CD4-positive, alpha-beta T cell treated with Interleukin-1 beta for 1 hour (primary cell): ENCODE measurements around the gene FAM222A.

Experiments
- DNase-seq, 2 donors: peaks; one replicate each; pipeline ENCODE4 v3.0.0-alpha.2; 2020 to 2022

FAM222A gene

DNA sequence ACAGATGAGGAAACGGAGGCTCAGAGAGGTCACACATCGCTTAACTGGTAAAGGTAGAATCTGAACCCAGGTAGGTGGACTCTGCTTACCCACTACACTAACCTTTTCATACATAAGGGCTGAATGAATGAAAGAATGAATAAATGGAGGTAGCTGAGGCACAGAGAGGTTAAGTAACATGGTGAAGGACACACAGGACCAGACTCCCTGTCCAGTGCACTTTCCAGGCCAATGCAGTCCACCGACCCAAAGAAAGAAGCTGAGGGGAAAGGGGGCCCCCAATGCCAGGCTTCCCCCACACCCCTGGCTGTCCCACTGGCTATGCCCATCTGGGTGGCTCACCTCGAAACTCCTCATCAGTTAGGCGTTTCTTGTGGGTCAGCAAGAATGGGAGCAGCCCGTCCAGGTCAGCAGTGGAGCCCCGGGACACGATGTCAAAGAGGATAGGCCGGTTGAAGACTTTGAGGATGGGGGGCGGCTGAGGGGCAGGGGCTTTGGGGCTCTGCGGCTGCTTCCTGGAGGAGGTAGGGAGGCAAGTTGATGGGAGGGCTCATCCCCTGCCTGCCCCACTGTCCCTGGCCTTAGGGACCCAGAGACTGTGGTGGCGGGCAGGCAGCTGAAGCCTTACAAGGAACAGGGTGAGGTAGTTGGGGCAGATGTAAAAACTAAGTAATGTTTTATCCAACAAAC is 94.5 kb downstream of the FAM222A start:
- no peak for DNase-seq

DNA sequence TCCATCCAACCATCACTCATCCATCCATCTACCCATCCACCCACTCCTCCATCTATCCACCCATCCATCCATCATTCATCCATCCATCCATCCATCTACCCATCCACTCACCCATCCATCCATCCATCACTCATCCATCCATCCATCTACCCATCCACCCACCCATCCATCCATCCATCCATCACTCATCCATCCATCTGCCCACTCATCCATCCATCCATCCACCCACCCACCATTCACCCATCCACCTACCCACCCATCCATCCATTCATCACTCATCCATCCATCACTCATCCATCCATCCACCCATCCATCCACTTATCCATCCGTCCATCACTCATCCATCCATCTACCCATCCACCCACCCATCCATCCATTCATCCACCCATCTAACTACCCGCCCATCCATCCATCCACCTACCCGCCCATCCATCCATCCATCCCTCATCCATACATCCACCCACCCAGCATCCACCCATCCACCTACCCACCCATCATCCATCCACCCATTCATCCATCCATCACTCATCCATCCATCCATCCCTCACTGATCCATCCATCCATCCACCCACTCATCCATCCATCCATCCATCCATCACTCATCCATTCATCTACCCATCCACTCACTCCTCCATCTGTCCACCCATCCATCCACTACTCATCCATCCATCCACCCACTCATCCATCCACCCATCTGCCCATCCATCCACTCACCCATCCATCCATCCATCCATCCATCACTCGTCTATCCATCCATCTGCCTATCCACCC is 95.4 kb downstream of the FAM222A start:
- no peak for DNase-seq

DNA sequence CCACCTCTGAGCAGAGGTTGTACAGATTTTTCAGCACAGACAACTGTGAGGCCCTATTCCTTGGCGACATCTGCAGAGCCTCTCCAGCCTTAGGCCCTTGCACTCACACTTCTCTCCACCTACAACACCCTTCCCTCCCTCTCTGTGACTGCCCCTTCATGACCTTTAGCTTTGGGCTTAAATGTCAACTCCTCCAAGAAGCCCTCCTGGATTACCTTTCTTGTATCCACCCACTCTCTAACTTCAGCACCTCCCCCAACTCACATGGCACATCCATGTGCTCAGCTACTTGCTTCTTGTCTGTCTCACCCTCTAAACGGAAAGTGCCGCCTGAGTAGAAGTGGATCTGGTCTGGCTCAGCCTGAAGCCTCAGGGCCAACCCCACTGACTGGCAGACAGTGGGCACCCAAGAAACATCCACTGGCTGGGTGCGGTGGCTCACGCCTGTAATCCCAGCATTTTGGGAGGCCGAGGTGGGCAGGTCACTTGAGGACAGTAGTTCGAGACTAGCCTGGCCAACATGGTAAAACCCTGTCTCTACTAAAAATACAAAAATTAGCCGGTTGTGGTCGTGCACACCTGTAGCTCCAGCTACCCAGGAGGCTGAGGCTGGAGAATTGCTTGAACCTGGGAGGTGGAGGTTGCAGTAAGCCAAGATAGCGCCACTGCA is 97.5 kb downstream of the FAM222A start:
- no peak for DNase-seq

DNA sequence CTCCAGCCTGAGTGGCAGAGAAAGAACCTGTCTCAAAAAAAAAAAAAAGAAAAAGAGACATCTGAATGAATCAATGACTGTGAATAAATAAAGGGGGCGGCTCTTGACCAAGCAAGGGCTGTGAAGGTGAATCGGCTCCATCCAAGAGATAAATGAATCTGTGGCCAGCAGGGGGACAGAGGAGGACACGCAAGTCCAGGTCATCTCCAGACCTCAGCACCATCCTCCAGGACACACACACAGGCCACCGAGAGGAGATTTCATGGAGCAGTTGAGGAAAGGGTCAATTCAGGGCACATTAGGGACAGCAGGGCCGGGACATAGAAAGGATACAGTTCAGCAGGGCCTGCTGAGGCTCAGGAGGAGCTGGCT is 98.0 kb downstream of the FAM222A start:
- DNase-seq: no peak

DNA sequence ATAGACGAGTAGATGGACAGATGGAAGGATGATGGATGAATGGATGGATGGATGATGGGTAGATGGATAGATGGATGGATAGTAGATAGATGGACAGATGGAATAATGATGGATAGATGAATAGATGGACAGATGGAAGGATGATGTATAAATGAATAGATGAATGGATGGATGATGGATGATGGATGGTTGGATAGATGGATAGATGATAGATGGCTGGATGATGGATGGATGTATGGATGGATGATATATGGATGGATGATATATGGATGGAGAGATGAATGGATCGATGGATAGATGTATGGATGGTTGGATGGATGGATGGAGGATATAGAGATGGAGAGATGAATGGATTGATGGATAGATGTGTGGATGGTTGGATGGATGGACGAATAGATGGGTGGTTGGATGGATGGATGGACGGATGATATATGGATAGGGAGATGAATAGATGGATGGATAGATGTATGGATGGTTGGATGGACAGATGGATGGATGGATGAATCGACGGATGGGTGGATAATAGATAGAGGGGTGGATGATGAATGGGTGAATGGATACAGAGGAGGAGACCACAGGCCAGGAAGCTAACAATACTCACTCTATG is 100.3 kb downstream of the FAM222A start:
- DNase-seq: no peak

DNA sequence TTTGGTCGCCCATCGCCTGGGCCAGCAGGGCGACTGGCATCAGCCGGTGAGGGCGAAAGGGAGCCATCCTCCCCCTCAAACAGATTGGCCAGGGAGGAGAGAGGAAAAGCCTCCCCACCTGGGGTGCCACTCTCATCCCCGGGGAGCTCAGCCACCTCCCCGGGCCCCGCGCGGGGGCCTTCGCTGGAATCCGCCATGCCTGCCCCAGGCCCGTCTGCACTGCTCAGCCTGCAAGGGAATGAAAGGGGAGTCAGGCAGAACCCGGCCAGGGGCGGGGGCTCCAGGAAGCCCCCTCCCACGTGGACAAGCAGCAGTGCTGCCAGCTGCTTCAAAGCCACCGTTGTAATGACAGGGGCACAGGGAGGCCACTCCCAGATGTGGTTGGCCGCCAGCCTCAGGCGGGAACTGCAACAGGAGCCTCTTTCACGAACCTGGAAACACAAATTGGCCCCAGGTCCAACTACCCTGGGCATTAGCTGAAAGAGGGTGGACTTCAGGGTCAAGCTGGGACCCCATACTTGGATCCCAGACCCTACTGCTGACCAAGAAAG is 101.0 kb downstream of the FAM222A start:
- no peak for DNase-seq

DNA sequence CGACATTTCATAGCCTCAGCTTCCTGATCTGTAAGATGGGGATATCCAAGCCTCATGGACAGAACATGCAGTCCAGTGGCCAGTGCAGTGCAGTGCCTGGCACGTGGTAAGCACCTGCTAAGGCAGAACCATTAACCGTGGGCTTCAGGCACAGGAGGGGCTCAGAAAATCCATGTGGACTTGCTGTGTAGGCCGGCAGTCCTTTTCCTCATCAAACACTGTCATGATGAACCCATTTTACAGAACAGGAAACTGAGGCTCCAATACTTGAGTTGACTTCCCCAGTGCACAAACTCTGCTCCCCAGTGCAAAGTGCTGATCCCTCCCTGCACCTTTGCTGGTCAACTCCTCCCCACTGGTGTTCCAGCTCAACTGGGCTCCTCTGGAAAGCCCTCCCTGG is 101.6 kb downstream of the FAM222A start:
- no peak for DNase-seq

DNA sequence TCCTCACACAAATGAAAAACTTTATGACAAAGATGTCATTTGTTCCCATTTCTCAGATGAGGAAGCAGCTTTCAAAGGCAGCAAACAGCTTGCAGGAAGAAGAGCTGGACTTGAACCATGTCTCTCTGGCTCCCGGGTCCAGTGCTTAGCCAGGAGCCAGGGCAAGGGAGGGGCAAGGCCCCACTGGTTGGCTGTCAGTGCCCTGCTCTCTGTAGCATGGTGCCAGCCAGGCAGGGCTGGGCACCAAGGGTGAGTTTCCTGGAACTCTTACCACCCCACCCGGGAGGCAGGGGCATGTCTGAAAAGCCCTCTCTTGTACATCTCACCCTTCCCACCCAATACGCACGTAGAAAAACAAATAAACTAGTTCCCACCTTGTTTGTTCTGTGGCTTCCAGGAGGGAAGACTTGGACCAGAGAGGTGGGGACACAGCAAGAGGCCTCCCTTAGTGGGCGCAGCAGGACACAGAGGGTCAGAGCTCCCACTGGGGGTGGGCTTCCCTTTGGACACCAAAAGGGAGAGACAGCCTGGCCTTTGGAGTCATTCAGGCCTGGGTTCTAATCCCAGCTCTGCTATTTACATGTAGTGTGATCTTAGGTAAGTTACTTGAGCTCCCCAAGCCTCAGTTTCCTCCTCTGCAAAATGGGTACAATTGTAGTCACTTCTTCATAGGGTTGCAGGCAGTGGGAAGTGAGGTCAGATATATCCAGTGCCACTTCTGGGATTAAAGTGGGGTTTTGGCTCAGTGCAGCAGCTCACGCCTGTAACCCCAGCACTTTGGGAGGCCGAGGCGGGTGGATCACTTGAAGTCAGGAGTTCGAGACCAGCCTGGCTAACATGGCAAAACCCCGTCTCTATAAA is 102.4 kb downstream of the FAM222A start:
- no peak for DNase-seq

DNA sequence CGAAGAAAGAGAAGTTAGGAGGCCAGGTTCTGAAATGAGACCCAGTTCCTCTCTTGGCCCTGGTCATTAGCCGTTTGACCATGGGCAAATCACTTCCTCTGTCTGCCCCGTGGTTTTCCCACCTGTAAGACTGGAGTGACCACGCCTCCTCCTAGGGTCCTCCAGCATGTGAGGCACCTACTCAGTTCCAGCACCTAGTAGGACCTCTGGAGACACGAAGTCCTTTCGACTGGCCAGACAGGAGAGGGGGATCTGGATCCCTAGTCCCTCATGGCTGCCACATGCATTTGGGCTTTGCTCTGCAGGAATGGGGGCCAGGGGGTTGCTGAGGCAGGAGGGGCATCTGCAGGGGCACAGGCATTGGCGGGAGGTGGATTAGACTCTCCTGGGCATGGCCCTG is 103.2 kb downstream of the FAM222A start:
- no peak for DNase-seq

DNA sequence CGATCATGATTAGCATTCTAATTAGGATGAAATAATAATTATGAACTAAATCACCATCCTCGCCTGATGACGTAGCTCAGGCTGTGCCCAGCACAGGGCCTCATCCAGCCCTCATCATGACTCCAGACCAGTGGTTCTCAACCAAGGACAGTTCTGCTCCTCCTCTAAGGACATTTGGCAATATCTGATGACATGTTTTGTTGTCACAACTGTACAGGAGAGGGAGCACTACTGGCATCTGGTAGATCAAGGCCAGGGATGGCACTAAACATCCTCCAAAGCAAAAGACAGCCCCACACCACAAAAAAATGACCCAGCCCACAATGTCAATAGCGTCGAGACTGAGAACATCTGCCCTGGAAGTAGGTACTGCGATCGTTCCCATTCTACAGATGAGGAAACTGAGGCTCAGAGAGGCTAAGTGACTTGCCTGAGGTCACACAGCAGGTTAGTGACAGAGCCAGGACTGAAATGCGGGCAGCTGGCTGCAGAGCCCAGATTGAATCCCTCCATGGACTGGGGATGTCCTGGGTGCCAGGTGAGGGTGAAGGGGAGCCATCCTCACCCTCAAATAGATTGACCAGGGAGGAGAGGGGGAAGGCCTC is 104.1 kb downstream of the FAM222A start:
- no peak for DNase-seq

DNA sequence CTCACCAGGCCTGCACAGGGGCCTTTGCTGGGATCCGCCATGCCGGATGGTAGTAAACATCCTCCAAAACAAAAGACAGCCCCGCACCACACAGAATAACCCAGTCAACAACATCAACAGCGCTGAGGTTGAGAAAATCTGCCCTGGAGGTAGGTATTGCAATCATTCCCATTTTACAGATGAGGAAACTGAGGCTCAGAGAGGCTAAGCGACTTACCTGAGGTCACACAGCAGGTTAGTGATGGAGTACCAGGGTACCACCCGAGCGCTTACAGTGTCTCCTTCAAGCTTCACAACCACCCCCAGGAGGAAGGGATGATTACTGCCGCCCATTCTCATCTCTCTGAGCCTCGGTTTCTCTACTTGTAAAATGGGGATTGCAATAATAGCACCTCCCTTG is 104.6 kb downstream of the FAM222A start:
- DNase-seq: no peak

DNA sequence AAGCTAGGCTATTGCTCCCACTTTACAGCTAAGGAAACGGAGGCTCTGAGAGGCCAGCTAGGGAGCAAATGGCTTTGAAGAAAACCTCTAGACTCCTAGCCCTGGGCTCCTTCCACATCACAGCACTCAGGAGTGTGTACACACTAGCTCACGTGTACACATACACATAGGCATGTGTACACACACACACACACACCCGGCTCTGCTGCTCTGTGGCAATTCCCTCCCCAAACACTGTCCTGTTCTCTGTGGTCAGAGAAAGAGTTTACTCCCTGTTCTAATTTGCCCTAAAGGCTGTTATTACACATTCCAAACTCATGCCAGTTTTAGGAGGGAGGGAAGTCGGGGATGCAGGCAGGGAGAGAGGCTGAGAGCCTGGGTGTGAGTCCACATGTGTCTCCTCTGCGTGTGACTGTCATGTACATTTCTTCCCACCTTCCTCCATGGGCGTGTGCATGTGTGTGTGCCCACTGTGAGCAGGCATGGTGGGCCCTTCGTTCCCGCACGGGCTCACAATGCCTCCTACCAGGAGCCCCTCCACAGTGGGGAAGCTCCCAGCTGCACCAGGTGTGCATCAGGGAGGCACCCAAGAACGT is 105.4 kb downstream of the FAM222A start:
- DNase-seq: no peak
